Measurements from ENCODE around the gene TMEM107.

- TF ChIP-seq REST (IDR thresholded peaks at IDR 0.05; ENCODE audit: insufficient read depth in 1 of 2, low read depth in 2 of 2, low read length in 2 of 2): no peak
- no peak for TF ChIP-seq TAF1 (IDR thresholded peaks at IDR 0.05; ENCODE audit: borderline replicate concordance, insufficient read depth, low read length)
Observed at GRCh38 chr17:8128125-8128784, 47.9 kb downstream of the TMEM107 start.
